Activated B cell treated with CpG ODN at 0.5 μM for 24 hours (primary cell): ENCODE measurements around the gene TRAP1. TPM values are rescaled to one million over a fixed set of nuclear protein-coding genes. Genes with fewer than 3 reads are reported as not detected.

Experiments used
- ATAC-seq: fragments of 200-7000 bp; cut with Tn5 transposase; one replicate; pipeline ENCODE4 v1.10.0; 2021; ENCODE audit warnings: low read depth, mild to moderate bottlenecking, moderate library complexity
- CTCF ChIA-PET: fragments of 350-600 bp; sonication (Branson Sonifier 250); formaldehyde crosslinking; loops from one replicate; lab custom pipeline; 2021; ENCODE audit warnings: antibody characterized with exemption; lab: Charles Lee
- POLR2A ChIA-PET: fragments of 350-600 bp; sonication (Branson Sonifier 250); formaldehyde crosslinking; loops from one replicate; lab custom pipeline; 2021; ENCODE audit warnings: antibody characterized with exemption; lab: Charles Lee
- DNase-seq: peaks from one replicate; pipeline ENCODE4 v3.0.0; 2022
- H3K27ac Mint-ChIP-seq: one replicate; pipeline ENCODE4 v1.8.0; 2020; ENCODE audit warnings: mixed read lengths
- H3K27me3 Mint-ChIP-seq: one replicate; pipeline ENCODE4 v1.8.0; 2021; ENCODE audit warnings: mixed read lengths
- H3K36me3 Mint-ChIP-seq: one replicate; pipeline ENCODE4 v1.8.0; 2021; ENCODE audit warnings: low read depth, mixed read lengths
- H3K4me1 Mint-ChIP-seq: one replicate; pipeline ENCODE4 v1.8.0; 2021; ENCODE audit warnings: mixed read lengths
- H3K4me3 Mint-ChIP-seq: one replicate; pipeline ENCODE4 v1.8.0; 2020; ENCODE audit warnings: mild to moderate bottlenecking, mixed read lengths
- H3K9me3 Mint-ChIP-seq: one replicate; pipeline ENCODE4 v1.8.0; 2020; ENCODE audit warnings: mixed read lengths
- CTCF ChIP-seq: fragments of 200-600 bp; IDR thresholded peaks from one replicate; pipeline ENCODE4 v1.8.0; 2022; ENCODE audit warnings: antibody characterized with exemption, mild to moderate bottlenecking
- intact Hi-C: fragments of 100-400 bp; cut with micrococcal nuclease; formaldehyde crosslinking; loops from one replicate; pipeline ENCODE4 v1.15.1; 2024
- total RNA-seq: library from RNA; stranded (reverse); gene quantifications from 2 replicates; pipeline ENCODE4 v1.2.3, GENCODE V29; 2022

TRAP1 gene
- total RNA-seq, 1 donor from 2014 or later = 82.2 TPM

GRCh38 chr16:3651461-3652372, 65.6 kb downstream of the TRAP1 start:
- TF ChIP-seq CTCF = no peak
- no peak for DNase-seq
- no peak for ATAC-seq
- H3K9me3 Mint-ChIP-seq = no peaks in the 10 kb centered on the region
- no peak overlapping the region for H3K27ac Mint-ChIP-seq
- peaks cover 2% of the 10 kb centered on the region for H3K4me1 Mint-ChIP-seq
- CTCF ChIA-PET = no interaction called here
- peaks cover 33% of the 10 kb centered on the region for H3K36me3 Mint-ChIP-seq
- intact Hi-C loops = no loop called here
- no peak overlapping the region for H3K4me3 Mint-ChIP-seq
- no peaks in the 10 kb centered on the region for H3K27me3 Mint-ChIP-seq
- POLR2A ChIA-PET = no interaction called here

GRCh38 chr16:3650631-3651265, 66.6 kb downstream of the TRAP1 start:
- Mint-ChIP-seq H3K9me3 (no peaks in the 10 kb centered on the region), H3K27me3 (no peaks in the 10 kb centered on the region), H3K27ac (no peak overlapping the region), H3K4me3 (no peak overlapping the region), H3K36me3 (peaks cover 31% of the 10 kb centered on the region), H3K4me1 (peaks cover 2% of the 10 kb centered on the region)
- no peak for DNase-seq
- no peak for ATAC-seq
- CTCF ChIA-PET = no interaction called here
- POLR2A ChIA-PET = interaction anchor here (0.7 kb wide), 1 partner anchor 655 kb away, joined by 5 read pairs; no protein-coding TSS in a partner anchor
- TF ChIP-seq CTCF = no peak
- intact Hi-C loops = no loop called here

GRCh38 chr16:3646348-3646920, 70.9 kb downstream of the TRAP1 start:
- no peak for TF ChIP-seq CTCF
- H3K27ac Mint-ChIP-seq = no peak overlapping the region
- intact Hi-C loops = no loop called here
- H3K27me3 Mint-ChIP-seq = no peaks in the 10 kb centered on the region
- peaks cover under 1% of the 10 kb centered on the region for H3K4me1 Mint-ChIP-seq
- POLR2A ChIA-PET = no interaction called here
- H3K9me3 Mint-ChIP-seq = no peaks in the 10 kb centered on the region
- peaks cover 34% of the 10 kb centered on the region for H3K36me3 Mint-ChIP-seq
- H3K4me3 Mint-ChIP-seq = no peak overlapping the region
- CTCF ChIA-PET = no interaction called here
- ATAC-seq (no peak), DNase-seq (peak; percentile 1)

- Mint-ChIP-seq H3K36me3 (peaks cover 31% of the 10 kb centered on the region), H3K4me3 (no peak overlapping the region), H3K27me3 (no peaks in the 10 kb centered on the region), H3K4me1 (peaks cover 2% of the 10 kb centered on the region), H3K27ac (no peak overlapping the region), H3K9me3 (no peaks in the 10 kb centered on the region)
- no peak for TF ChIP-seq CTCF
- POLR2A ChIA-PET = no interaction called here
- CTCF ChIA-PET = no interaction called here
- DNase-seq (peak; percentile 2), ATAC-seq (no peak)
- intact Hi-C loops = no loop called here
Observed at GRCh38 chr16:3645504-3646347, 71.6 kb downstream of the TRAP1 start.
